GM19463 (cell line): ENCODE measurements around the gene HEATR5B.
A peak's percentile ranks its signal among the peaks of the same experiment; 100 is the strongest.
"Not testable (repeated sequence)": the region's sequence is repeated elsewhere in the genome, so short reads cannot be mapped to it uniquely, and the experiment has no call there.

ENCODE experiments used
- ATAC-seq: cut with Tn5 transposase; IDR thresholded peaks from one replicate; pipeline ENCODE4 v1.9.1; 2021; ENCODE audit warnings: mild to moderate bottlenecking, moderate library complexity; ENCODE audit not compliant: unreplicated experiment

The HEATR5B gene

DNA sequence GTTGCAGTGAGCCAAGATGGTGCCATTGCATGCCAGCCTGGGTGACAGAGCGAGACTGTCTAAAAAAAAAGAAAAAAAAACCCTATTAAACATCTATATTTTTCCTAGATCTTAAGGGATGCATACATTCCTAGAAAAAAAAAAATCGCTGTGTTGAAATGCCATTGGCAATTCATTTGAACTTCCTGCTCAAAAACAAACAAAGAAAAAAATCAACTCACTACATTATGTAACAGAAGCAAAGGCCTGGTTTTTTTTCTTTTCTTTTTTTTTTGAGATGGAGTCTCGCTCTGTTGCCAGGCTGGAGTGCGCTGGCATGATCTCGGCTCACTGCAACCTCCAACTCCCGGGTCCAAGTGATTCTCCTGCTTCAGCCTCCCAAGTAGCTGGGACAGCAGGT is 96.2 kb downstream of the HEATR5B start:
- no peak for ATAC-seq

DNA sequence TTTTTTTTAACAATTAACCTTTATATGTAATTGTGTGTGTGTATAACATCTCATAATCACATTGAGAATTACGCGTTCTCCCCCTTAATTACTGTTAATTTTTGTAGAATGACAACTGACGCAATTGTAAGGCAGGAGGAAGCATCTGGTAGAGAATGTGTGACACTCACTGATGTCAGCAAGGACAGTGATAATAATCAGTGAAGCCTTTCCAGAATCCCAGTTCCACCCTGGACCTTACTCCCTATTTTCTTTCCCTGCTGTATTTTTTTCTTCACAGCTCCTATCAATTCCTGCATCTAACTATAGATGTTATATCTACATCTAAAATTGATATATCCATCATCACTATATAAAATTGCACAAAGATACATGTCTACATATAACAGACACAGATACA is 101.7 kb downstream of the HEATR5B start:
- ATAC-seq: no peak

DNA sequence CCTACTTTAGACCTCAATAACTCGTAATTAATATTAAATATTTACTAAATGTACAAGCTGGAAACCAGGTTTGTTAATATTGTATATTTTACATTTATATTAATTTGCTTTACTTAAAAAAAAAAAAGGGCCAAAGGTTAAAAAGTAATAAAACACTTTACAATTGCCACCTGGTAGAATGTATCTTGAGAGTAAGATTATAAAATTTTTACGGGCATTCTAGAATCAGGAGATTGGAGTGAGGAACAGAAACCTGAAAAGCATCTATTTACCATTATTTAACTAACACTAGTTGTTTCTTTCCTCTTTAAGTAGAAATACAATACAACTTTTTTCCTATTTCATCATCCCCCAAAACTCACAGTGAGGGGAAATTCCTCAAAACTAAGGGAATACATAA is 102.3 kb downstream of the HEATR5B start:
- ATAC-seq: no peak

DNA sequence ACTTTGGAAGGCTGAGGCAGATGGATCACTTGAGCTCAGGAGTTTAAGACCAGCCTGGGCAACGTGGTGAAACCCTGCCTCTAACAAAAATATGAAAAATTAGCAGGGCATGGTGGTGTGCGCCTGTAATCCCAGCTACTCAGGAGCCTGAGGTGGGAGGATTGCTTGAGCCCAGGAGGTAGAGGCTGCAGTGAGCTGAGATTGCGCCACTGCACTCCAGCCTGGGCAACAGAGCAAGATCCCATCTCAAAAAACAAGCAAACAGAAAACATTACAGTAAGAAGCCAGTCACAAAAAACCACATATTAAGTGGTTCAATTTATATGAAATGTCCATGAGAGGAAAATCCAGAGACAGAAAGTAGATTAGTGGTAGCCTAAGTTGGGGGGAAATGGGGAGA is 105.2 kb downstream of the HEATR5B start:
- ATAC-seq: not testable (repeated sequence)

DNA sequence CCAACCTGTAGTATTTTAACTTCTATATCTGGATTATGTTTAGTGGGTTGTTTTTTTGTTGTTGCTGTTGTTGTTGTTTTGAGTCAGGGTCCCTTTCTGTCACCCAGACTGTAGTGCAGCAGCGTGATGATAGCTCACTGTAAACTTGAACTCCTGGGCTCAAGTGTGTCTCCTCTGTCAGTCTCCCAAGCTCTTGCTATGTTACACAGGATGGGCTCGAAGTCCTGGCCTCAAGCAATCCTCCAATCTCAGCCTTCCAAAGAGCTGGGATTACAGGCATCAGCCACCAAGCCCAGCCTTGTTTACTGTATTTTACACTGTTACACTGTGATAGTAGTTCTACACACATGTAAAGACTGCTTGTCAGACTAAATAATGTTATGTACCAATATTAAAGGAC is 108.1 kb downstream of the HEATR5B start:
- no peak for ATAC-seq

DNA sequence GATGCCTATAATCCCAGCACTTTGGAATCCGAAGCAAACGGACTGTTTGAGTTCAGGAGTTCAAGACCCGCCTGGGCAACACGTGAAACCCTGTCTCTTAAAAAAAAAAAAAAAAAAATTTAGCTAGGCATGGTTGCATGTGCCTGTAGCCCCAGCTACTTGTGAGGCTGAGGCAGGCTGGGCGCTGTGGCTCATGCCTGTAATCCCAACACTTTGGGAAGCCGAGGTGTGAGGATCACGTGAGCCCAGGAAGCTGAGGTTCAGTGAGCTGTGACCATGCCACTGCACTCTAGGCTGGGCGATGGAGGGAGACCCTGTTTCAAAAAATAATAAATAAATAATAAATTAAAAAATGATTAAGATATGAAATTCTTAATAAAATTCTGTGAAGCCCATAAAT is 108.9 kb downstream of the HEATR5B start:
- ATAC-seq: no peak

DNA sequence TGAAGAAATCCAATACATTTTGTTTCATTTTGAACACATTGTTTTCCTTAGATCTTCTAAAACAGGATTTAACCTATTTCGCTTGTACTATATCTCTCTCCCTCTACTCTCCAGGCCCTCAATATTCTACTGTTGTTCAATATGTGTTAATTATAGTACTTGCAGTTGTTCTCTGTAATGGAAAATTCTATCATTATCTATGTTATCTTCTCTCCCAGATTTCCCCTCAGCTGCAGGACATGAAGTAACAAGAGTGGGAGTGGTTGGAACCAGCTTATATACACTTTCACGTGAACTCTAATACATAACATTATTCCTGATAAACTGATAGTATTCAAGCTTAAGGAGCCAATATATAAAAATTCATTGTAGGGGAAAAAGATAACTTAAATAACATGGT is 110.9 kb downstream of the HEATR5B start:
- no peak for ATAC-seq

DNA sequence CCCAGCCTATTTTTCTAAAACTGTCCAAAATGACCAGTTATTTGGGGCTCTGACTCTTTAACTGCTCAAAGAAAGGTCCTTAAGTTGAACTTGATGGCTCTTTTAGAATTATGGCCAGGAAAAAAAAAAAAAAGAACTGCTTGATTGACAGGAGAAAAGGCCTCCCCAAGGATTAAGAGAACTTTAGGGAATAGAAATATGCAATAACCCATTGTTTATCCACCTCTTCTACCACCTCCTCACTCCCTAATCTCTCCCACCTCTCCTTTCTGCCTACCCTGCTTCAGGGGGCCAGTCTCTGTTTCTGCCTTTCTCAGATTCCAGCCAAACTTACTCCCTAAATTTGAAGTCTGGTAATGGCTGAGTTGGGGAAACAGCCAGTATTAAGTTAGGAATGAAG is 112.2 kb downstream of the HEATR5B start:
- no peak for ATAC-seq

DNA sequence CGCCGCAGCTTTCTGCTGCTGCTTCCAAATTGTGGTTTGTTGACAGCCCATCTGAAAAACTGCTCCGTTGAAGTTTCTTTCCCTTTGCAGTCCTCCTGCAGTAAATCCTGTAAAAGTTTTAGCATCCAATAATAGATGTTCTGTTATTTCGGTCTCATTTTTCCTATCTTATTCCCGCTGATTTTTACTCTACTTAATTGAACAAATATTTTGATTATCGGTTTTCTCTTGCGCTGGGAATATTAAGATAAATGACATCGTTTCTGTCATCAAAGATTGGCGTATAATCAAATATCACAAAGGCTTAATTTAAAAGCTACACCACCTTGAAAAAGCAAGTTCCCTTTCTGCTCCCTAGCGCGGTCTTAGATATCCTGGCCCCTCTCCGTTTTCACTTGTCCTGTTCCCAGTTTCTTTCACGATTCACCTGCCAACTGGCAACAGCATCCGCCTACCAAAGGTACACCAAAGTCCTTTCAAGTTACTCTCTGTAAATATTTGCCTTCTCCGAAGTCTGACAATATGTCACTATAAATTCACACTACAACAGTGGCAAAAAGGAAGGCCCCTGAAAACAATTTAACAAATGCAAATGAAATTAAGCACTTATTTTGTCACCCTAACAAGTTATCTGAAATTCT is 116.8 kb downstream of the HEATR5B start:
- no peak for ATAC-seq

DNA sequence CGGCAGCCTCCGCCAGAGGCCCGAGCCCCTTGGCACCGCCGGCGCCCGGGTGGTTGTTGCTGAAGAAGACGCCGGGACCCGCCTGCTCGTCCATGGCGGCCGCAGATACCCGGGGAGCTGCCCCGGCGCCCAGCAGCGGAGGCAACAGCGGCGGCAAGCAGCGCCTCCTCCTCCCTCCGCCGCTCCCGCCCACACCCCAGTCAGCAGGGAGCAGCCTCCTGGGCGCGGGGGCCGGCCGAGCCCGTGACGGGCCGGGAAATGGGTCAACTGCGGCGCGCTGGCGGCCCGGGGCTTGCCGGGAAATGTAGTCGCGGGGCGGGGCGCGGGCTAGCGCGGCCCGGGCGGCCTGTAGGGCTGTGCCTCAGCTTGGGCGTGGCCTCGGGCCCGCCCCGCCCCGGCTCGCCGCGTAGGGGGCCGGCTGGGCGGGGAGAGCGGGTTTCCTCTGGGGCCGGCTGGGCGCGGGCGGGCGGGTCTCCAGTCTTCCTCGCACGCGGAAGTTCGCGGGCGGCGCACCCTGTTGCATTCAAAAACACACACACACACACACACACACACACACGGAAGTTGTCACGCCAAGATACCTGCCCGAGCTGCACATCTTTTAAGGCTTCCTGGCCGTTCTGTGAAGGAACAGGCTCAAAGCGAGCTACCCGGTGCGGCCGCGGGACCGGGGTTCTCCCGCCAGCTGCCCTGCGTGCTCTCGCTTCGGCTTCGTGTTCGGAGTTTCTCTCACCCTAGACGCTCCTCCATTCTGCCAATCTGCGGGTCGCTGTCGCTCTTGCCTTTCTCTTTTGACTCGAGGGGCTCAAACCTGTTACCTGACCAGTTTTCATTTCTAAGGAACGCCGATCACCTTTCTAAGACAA is 117.6 kb downstream of the HEATR5B start, which contains the start of gene STRN:
Gene STRN (minus strand): TSS at position 167 of the 866 bp plus-strand sequence. CDS start 73 bp downstream, at position 94.
- ATAC-seq: peak; percentile 95

DNA sequence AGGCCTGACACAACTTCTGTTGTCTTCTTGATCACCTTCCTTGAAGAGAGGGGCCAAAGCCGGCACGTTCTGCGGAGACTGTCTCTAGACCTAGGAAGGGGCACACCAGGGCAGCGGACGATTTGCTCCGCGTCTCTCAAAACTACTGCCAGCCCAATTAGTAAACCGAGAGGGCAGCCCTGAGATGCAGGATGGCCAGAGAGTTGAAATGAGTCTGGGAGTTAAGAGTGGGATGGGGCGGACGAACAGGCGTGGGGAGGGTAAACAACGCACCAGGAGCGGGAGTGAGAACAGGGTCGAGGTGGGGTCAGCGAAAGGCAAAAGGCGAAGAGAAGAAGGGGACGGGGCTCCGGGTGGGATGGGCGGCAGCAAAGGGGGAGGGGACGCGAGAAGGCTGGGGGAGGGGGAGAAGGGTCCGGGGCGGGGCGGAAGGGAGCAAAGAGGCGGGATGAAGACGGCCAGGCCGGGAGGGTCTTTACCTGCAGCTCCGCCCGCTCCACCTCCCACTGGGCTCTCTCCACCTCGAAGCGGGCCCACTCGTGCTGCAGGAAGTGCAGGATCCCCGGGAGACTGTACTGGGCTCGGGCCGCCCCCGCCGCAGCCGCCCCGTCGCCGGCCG is 118.3 kb downstream of the HEATR5B start:
- peak; percentile 20 for ATAC-seq

DNA sequence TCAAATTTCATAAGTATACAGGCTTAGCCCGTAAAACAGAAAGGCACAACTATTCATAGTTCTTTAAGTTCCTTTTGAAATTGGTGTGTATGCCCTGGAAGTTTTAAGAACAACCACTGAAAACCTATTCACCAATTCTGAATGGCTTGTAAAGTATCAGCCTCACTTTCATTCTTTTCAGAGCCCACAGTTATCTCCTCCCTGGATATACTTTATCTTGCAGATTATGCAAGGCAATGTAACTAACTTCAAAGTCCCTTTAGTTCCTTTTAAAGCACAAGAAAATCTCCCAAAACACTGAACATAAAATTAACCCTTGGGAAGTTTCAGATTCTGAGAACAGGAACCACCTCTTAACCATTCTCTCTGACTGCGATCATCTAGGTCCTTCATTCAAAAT is 119.0 kb downstream of the HEATR5B start:
- ATAC-seq: no peak

DNA sequence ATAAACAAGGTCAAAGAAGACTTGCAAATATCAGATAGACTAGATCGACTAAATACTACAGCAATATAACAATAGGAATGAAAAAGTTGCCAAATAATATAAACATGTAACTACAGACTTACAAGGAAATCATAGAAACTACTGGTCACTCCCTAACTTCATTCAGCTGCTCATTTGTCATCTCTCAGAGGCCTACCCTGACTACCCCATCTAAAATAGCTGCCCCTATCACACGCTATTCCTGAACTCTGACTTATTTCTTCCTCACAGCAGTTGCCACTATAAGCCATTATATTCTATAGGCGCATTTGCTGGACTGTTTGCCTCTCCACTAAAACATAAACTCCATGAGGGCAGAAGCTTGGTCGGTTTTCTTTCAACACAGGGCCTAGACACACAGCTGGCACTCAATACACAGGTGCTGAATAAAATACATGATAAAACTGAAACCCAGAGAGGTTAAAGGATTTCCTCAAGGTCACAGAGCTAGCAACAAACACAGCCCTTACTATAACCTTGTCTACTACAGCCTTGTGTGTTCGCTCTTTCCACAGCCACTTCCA is 119.6 kb downstream of the HEATR5B start:
- no peak for ATAC-seq

DNA sequence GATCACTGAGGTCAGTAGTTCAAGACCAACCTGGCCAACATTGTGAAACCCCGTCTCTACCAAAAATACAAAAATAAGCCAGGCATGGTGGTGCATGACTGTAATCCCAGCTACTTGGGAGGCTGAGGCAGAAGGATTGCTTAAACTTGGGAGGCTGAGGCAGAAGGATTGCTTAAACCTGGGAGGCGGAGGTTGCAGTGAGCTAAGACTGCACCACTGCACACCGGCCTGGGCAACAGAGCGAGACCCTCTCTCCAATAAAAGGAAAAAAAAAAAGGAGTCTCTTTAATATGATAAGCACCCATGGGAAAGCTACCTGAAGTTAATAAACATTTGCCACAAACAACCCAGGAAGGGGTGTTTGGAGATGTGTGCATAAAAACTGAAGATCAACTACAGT is 120.4 kb downstream of the HEATR5B start:
- ATAC-seq: no peak

DNA sequence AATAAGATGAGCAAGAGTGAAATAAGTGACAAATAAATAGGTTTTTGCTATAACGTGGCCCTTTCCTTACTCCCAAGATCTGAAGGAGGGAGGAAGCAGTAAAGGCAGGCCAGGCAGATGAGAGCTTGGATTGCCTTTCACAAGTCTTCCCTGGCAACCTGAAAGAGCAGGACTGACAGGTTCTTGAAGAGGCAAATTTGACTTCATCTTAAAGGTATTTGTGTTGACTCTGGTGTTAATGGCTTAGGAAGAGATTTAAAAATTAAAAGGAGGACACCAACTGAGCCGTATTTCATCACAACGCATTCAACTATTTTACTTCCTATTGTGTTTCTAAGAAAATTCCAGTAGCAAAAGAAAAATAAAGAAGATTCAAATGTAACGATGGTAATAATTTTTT is 121.1 kb downstream of the HEATR5B start:
- no peak for ATAC-seq

DNA sequence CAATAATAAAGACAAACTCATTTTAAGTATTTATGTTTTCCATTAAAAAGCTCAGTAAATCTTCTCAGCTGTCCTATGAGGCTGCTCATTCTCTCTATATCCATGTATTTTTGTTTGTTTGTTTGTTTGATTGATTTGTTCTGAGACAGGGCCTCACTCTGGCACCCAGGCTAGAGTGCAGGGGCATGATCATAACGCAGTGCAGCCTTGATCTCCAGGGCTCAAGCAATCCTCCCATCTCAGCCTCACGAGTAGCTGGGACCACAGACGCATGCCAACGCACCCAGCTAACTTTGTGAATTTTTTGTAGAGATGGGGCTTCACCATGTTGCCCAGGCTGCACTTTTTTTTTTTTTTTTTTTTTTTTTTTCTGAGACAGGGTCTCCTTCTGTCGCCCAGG is 123.4 kb downstream of the HEATR5B start:
- no peak for ATAC-seq

DNA sequence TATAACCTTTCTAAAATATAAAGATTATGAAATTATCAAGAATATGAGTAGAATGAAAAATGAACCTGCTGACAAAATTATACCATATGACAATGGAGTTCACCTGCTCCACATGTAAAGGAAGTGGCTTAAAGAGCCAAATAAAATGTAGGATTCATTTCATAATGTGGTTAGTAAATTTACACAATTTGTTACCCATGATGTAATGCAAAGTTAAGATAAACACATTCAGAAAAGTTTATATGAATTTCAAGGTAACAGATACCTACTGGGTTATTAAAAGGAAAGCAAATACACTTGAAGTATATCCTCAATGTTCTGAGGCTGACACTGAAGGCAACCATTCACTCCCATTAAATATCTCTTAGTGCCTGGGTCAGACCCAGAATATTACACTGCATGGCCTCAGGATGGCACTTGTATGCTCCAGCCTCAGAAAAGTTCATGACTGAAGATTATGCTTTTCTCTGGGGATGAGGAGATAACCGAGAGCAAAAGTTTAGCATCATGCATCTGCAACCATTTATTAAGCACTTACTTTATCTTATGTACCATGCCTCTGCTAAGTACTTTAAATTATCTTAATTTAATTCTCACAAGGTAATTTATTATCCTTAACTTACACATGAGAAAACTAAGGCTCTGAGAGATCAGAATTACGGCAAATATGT is 124.0 kb downstream of the HEATR5B start:
- no peak for ATAC-seq

DNA sequence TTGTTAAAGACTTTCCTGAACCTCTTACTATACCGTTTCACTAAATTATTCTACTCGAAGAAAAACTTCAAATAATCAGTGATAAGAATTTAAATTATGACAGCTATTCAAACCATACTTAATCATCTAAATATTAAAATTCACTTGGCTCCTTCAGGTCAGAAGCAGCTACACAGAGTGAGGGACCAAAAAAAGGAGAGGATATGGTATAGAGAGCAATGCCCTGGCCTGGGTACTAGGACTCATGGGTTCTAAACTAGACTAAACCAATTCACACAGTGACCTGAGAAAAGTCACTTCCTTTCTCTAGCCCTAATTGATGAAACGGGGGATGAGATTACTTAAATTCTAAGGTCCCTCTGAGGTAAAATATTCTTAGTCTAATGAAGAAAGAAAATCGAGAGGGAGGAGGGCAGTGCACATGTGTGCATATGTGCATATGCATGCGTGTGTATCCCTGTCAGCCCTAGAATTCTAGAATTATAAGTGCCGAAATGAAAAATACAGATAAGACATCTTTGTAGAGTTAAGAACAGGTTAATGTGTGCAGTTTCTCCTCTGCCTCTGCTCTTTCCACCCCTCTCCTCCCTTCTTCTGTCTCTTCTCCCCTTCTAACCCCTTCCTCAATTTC is 129.1 kb downstream of the HEATR5B start:
- ATAC-seq: no peak

DNA sequence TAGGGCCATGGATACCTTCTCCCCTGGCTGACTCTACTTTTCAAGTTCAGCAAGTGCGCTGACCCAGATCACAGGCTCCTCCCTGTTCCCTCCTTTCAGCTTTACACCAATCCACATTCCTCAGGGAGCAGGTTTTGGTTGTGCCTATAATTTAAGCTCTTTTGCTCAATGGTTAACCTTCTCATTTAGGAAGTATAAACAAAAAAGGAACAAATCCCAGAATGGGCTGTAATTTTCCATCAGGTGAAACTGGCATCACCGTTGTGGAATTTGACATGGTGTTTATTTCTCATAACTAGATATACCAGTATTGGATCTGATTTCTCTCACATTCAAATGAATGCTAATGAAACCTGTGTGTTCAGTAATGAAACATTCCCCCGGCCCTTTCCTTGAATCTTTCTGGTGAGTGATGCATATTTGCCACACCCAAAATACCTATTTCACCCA is 131.4 kb downstream of the HEATR5B start:
- no peak for ATAC-seq

DNA sequence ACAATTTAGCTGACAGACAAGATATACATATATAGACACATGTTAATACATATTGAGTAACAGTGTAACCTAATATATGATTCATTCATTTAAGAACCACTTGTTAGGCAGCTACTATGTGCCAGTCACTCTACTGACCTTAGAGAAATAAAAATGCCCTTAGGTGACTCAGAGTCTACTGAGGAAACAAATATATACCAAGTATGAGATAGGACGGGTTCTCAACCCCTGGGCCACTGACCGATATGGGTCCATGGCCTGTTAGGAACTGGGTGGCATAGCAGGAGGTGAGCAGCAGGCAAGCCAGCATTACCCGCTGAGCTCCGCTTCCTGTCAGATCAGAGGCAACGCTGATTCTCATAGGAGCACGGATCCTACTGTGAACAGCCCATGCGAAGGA is 132.6 kb downstream of the HEATR5B start:
- ATAC-seq: no peak
